Bronchial epithelial cell (primary cell): ENCODE measurements around the gene CLDN22. TPM values are rescaled to one million over a fixed set of nuclear protein-coding genes. Genes with fewer than 3 reads are reported as not detected.

ENCODE experiments used
- DNase-seq: peaks from one replicate; pipeline ENCODE4 v3.0.0-alpha.2; 2010; ENCODE audit warnings: low read depth
- FAIRE-seq: peaks from 2 replicates; lab custom pipeline; 2011; peaks lifted over from hg19 to GRCh38; lab: Jason Lieb, UNC
- H3K27me3 ChIP-seq: 2 replicates; pipeline ENCODE4 v1.5.1; 2011; ENCODE audit warnings: low read length; ENCODE audit not compliant: control insufficient read depth, insufficient read depth
- H3K36me3 ChIP-seq: 2 replicates; pipeline ENCODE4 v1.5.1; 2011; ENCODE audit warnings: low read length; ENCODE audit not compliant: control insufficient read depth, insufficient read depth
- H3K4me3 ChIP-seq: 2 replicates; pipeline ENCODE4 v1.5.1; 2011; ENCODE audit warnings: mild to moderate bottlenecking, low read depth, low read length, control low read depth
- total RNA-seq: library from RNA; depleted of rRNA; stranded (reverse); fragments of >200 nt; gene quantifications from 2 replicates; pipeline ENCODE4 v1.2.1, GENCODE V29; 2014
- TF ChIP-seq, protein P1 (sequence below): IDR thresholded peaks from 2 replicates; pipeline ENCODE4 v1.5.1; 2011; ENCODE audit warnings: mild to moderate bottlenecking, moderate library complexity, low read length, control low read depth, inconsistent platforms; ENCODE audit not compliant: insufficient read depth, severe bottlenecking

CLDN22 gene
- total RNA-seq, 1 donor from 2014 or later, result not detected

GRCh38 chr4:183318656-183319055 lies 1.4 kb downstream of the CLDN22 start:
- H3K36me3 ChIP-seq, result peaks cover under 1% of the 10 kb centered on the region
- no peak for FAIRE-seq
- no peak overlapping the region for H3K4me3 ChIP-seq
- TF ChIP-seq, protein P1, sequence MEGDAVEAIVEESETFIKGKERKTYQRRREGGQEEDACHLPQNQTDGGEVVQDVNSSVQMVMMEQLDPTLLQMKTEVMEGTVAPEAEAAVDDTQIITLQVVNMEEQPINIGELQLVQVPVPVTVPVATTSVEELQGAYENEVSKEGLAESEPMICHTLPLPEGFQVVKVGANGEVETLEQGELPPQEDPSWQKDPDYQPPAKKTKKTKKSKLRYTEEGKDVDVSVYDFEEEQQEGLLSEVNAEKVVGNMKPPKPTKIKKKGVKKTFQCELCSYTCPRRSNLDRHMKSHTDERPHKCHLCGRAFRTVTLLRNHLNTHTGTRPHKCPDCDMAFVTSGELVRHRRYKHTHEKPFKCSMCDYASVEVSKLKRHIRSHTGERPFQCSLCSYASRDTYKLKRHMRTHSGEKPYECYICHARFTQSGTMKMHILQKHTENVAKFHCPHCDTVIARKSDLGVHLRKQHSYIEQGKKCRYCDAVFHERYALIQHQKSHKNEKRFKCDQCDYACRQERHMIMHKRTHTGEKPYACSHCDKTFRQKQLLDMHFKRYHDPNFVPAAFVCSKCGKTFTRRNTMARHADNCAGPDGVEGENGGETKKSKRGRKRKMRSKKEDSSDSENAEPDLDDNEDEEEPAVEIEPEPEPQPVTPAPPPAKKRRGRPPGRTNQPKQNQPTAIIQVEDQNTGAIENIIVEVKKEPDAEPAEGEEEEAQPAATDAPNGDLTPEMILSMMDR, result no peak
- no peaks in the 10 kb centered on the region for H3K27me3 ChIP-seq
- no peak for DNase-seq

DNA sequence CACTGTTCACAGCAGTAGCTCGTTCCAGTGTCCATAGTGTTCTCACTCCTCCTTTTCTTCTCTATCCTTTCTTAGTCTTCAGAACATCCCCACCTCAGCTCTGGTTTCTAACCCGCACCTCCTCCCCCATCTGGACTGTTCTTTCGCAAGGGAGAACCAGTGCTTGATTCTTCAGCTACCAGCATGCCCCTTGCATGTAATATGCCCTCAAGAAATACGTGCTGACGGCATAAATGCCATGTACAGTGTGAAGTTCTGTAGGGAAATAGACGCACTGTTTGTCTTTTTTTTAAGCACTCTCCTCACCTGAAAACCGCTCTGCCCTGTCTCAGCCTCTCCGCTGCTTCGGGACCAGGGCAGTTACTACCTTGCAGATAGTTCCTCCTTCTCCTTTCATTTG lies 5.3 kb downstream of the CLDN22 start:
- Histone ChIP-seq H3K27me3 (no peaks in the 10 kb centered on the region), H3K36me3 (peaks cover 6% of the 10 kb centered on the region), H3K4me3 (no peak overlapping the region)
- peak; percentile 83 for FAIRE-seq
- no peak for DNase-seq
- TF ChIP-seq, protein P1, result no peak

DNA sequence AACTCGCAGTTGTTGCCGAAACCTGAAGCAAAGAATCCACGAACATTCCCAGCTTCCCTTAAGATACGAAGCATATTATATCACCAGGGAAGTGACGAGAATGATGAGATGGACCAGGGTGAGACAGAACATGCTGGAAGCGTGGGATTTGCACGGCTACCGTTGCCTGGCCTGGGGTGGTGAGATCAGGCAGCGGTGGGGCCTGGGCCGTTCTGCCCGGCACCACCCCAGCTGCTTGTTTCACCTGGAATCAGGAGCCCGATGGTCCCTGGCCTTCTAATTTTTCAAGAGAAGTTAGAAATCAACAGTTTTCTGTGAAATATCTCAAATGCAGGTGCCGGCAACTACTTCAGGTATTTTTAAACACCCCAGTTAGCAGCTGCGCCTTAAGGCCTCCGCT lies 5.7 kb downstream of the CLDN22 start:
- TF ChIP-seq, protein P1, result no peak
- peaks cover 6% of the 10 kb centered on the region for H3K36me3 ChIP-seq
- DNase-seq, result no peak
- FAIRE-seq, result no peak
- no peak overlapping the region for H3K4me3 ChIP-seq
- no peaks in the 10 kb centered on the region for H3K27me3 ChIP-seq

DNA sequence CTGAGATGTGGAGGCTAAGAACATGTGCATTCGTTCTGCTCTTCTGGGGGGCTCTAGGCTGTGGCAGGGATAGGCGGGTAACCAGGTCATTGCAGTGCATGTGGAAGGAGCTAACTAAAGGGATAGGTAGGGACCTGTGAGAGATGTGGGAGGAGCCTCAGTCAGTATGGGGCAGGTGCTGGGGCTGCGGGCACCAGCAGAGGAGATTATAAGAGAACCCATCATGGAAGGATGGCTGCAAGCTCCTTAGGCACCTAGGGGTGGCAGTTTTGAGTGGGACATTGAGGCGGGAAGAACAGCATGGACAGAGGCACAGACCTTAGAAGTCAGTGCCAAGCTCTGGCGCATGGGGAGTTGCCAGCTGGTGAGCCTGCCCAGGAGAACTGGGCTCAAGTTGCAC lies 7.2 kb downstream of the CLDN22 start:
- no peak for FAIRE-seq
- no peaks in the 10 kb centered on the region for H3K27me3 ChIP-seq
- no peak for DNase-seq
- H3K36me3 ChIP-seq, result peaks cover 6% of the 10 kb centered on the region
- TF ChIP-seq, protein P1, result no peak
- no peak overlapping the region for H3K4me3 ChIP-seq

DNA sequence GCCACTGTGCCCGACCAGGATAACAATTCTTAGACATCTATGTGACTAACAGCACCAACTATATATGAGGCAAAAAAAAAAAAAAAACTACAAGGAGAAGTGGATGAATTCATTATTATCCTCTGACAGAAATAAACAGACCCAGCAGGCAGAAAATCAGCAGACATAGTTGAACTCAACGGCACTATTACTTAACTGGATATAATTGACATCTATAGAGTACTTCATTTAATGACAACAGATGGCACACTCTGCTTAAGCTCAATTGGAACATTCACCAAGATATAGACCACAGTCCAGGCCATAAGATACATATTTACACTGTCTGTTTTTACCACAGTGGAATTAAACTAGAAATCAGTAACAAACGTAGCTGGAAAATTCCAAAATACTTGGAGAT lies 13.3 kb downstream of the CLDN22 start:
- no peak for DNase-seq
- no peaks in the 10 kb centered on the region for H3K36me3 ChIP-seq
- FAIRE-seq, result no peak
- H3K4me3 ChIP-seq, result no peak overlapping the region
- TF ChIP-seq, protein P1, result no peak
- no peaks in the 10 kb centered on the region for H3K27me3 ChIP-seq

- TF ChIP-seq, protein P1, result no peak
- no peak for DNase-seq
- FAIRE-seq, result no peak
- no peaks in the 10 kb centered on the region for H3K27me3 ChIP-seq
- H3K36me3 ChIP-seq, result no peaks in the 10 kb centered on the region
- no peak overlapping the region for H3K4me3 ChIP-seq
These were observed 15.5 kb downstream of the CLDN22 start for GRCh38 chr4:183304538-183304937.
